HL-60 (cell line): ENCODE measurements around the gene PPP1R16B.

Source experiments
- DNase-seq, 2 experiments: peaks; one replicate each; pipeline ENCODE4 v3.0.0-alpha.2; 2010 to 2020; ENCODE audit warnings: low read depth in 1 of 2, low spot score in 1 of 2
- H3K27ac ChIP-seq: fragments of 250-450 bp; sonication (Bioruptor Pico); replicated peaks from 2 replicates; pipeline ENCODE4 v1.5.1; 2020; ENCODE audit warnings: mild to moderate bottlenecking, moderate library complexity
- H3K27me3 ChIP-seq: fragments of 250-450 bp; sonication (Bioruptor Pico); 2 replicates; pipeline ENCODE4 v1.5.1; 2021; ENCODE audit warnings: mild to moderate bottlenecking, moderate library complexity; ENCODE audit not compliant: insufficient read depth, poor library complexity, severe bottlenecking
- H3K4me3 ChIP-seq: replicated peaks from 2 replicates; pipeline ENCODE4 v1.5.1; 2011; ENCODE audit warnings: mild to moderate bottlenecking, control low read depth, low read length; ENCODE audit not compliant: insufficient read depth
- GABPA ChIP-seq: IDR thresholded peaks from 2 replicates; pipeline ENCODE4 v1.6.1; 2012; ENCODE audit warnings: low read depth
- POLR2AphosphoS5 ChIP-seq: IDR thresholded peaks from 2 replicates; pipeline ENCODE4 v1.6.1; 2012; ENCODE audit warnings: low read depth
- REST ChIP-seq: IDR thresholded peaks from 2 replicates; pipeline ENCODE4 v1.6.1; 2012; ENCODE audit warnings: low read depth; ENCODE audit not compliant: insufficient replicate concordance
- SPI1 ChIP-seq: IDR thresholded peaks from 2 replicates; pipeline ENCODE4 v1.6.1; 2012; ENCODE audit warnings: low read depth, mild to moderate bottlenecking, borderline replicate concordance
- TF ChIP-seq, protein P1 (sequence below): IDR thresholded peaks from one replicate; pipeline ENCODE4 v1.5.1; 2011; ENCODE audit warnings: low read length, control low read depth, inconsistent platforms; ENCODE audit not compliant: insufficient read depth

The PPP1R16B gene

GRCh38 chr20:38915355-38915754 lies 109.9 kb downstream of the PPP1R16B start:
- Histone ChIP-seq H3K27me3 (peaks cover 2% of the 10 kb centered on the region), H3K27ac (no peak overlapping the region), H3K4me3 (no peak overlapping the region)
- no peak for TF ChIP-seq REST
- no peak for TF ChIP-seq POLR2AphosphoS5
- TF ChIP-seq GABPA: no peak
- no peak for TF ChIP-seq SPI1
- TF ChIP-seq, protein P1, sequence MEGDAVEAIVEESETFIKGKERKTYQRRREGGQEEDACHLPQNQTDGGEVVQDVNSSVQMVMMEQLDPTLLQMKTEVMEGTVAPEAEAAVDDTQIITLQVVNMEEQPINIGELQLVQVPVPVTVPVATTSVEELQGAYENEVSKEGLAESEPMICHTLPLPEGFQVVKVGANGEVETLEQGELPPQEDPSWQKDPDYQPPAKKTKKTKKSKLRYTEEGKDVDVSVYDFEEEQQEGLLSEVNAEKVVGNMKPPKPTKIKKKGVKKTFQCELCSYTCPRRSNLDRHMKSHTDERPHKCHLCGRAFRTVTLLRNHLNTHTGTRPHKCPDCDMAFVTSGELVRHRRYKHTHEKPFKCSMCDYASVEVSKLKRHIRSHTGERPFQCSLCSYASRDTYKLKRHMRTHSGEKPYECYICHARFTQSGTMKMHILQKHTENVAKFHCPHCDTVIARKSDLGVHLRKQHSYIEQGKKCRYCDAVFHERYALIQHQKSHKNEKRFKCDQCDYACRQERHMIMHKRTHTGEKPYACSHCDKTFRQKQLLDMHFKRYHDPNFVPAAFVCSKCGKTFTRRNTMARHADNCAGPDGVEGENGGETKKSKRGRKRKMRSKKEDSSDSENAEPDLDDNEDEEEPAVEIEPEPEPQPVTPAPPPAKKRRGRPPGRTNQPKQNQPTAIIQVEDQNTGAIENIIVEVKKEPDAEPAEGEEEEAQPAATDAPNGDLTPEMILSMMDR: no peak
- no peak for DNase-seq

DNA sequence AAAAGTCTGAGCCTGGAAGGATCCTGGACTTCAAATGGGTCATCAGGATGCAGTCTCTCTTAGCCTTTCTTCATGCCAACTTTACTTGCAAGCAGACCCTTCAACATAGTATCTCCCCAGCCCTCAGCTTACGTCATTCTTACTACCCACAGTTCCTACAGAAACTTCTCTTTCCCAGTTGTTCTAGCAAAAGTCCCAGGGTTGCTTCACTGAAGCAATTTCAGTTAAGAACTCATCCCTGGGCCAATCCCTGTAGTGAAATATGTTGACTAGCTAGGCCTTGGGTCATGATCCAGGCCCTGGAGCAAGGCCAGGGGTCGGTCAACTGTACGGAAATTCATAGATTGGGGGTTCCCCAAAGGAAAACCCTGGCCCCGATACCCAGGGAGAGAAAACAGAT lies 112.2 kb downstream of the PPP1R16B start:
- no peak overlapping the region for H3K4me3 ChIP-seq
- DNase-seq: no peak
- H3K27me3 ChIP-seq: peaks cover 5% of the 10 kb centered on the region
- no peak overlapping the region for H3K27ac ChIP-seq
- TF ChIP-seq GABPA (no peak), REST (no peak), SPI1 (no peak), POLR2AphosphoS5 (no peak)
- TF ChIP-seq, protein P1: no peak

- TF ChIP-seq, protein P1: no peak
- Histone ChIP-seq H3K27me3 (peaks cover 5% of the 10 kb centered on the region), H3K4me3 (no peak overlapping the region), H3K27ac (no peak overlapping the region)
- DNase-seq: no peak
Measured at GRCh38 chr20:38918172-38918571, 112.7 kb downstream of the PPP1R16B start.

DNA sequence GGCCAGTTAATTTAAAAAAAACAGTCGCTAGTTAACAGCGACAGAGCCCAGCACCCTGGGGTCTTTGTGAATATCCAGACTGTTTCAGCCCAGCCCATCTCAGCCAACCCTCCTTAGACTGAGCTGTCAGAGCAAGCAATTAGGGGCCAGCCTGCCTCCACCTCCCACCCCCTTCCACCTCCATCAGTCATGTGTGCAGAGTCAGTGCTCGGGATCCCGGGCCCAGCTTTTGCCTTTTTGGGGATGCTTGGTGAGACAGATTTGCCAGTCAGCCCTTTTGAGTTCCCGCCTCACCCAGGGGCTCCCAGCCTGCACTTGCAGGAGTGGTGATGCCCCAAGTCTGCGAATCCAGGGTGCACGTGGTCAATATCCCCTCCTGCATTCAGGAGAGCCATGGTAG lies 114.2 kb downstream of the PPP1R16B start:
- no peak for DNase-seq

More for the DNA sequence above, 114.2 kb downstream of the PPP1R16B start:
- TF ChIP-seq, protein P1: no peak
- TF ChIP-seq GABPA (no peak), REST (no peak), POLR2AphosphoS5 (no peak)
- Histone ChIP-seq H3K4me3 (no peak overlapping the region), H3K27me3 (peaks cover 5% of the 10 kb centered on the region), H3K27ac (no peak overlapping the region)
